ENCODE results near the gene CMTR1.

Gene CMTR1

GRCh38 chr6:37487591-37488380 is 54.8 kb downstream of the CMTR1 start:
- Histone ChIP-seq H3K9me3 (ENCODE audit: low read length) (no peaks in the 10 kb centered on the region), H3K27ac (ENCODE audit: low read depth, low read length) (no peak overlapping the region), H3K4me3 (ENCODE audit: low read depth in 1 of 2, low read length in 2 of 2) (no peak overlapping the region), H3K36me3 (ENCODE audit: insufficient read depth, low read length) (peaks cover 11% of the 10 kb centered on the region), H3K27me3 (ENCODE audit: control insufficient read depth in 1 of 2, insufficient read depth in 2 of 2, low read length in 2 of 2) (no peaks in the 10 kb centered on the region), H3K4me1 (ENCODE audit: insufficient read depth, low read length) (peaks cover 22% of the 10 kb centered on the region), H3K9ac (ENCODE audit: low read length) (no peak overlapping the region)

GRCh38 chr6:37488476-37488875 is 55.5 kb downstream of the CMTR1 start:
- Histone ChIP-seq H3K9me3 (ENCODE audit: low read length) (no peaks in the 10 kb centered on the region), H3K36me3 (ENCODE audit: insufficient read depth, low read length) (peaks cover 4% of the 10 kb centered on the region), H3K4me3 (ENCODE audit: low read depth in 1 of 2, low read length in 2 of 2) (no peak overlapping the region), H3K27ac (ENCODE audit: low read depth, low read length) (no peak overlapping the region), H3K9ac (ENCODE audit: low read length) (no peak overlapping the region), H3K4me1 (ENCODE audit: insufficient read depth, low read length) (peaks cover 22% of the 10 kb centered on the region), H3K27me3 (ENCODE audit: control insufficient read depth in 1 of 2, insufficient read depth in 2 of 2, low read length in 2 of 2) (no peaks in the 10 kb centered on the region)

- H3K9ac ChIP-seq (ENCODE audit: low read length): no peak overlapping the region
Observed at GRCh38 chr6:37489697-37490336, 56.8 kb downstream of the CMTR1 start.

GRCh38 chr6:37490536-37491170 is 57.6 kb downstream of the CMTR1 start:
- Histone ChIP-seq H3K27ac (ENCODE audit: low read depth, low read length) (no peak overlapping the region), H3K27me3 (ENCODE audit: control insufficient read depth in 1 of 2, insufficient read depth in 2 of 2, low read length in 2 of 2) (no peaks in the 10 kb centered on the region), H3K4me3 (ENCODE audit: low read depth in 1 of 2, low read length in 2 of 2) (no peak overlapping the region), H3K9ac (ENCODE audit: low read length) (no peak overlapping the region), H3K36me3 (ENCODE audit: insufficient read depth, low read length) (no peaks in the 10 kb centered on the region), H3K9me3 (ENCODE audit: low read length) (no peaks in the 10 kb centered on the region), H3K4me1 (ENCODE audit: insufficient read depth, low read length) (peaks cover 19% of the 10 kb centered on the region)

More at GRCh38 chr6:37489697-37490336, 56.8 kb downstream of the CMTR1 start:
- H3K36me3 ChIP-seq (ENCODE audit: insufficient read depth, low read length): no peaks in the 10 kb centered on the region
- no peak overlapping the region for H3K27ac ChIP-seq (ENCODE audit: low read depth, low read length)
- H3K4me1 ChIP-seq (ENCODE audit: insufficient read depth, low read length): peaks cover 20% of the 10 kb centered on the region
- H3K27me3 ChIP-seq (ENCODE audit: control insufficient read depth in 1 of 2, insufficient read depth in 2 of 2, low read length in 2 of 2): no peaks in the 10 kb centered on the region
- H3K4me3 ChIP-seq (ENCODE audit: low read depth in 1 of 2, low read length in 2 of 2): no peak overlapping the region
- no peaks in the 10 kb centered on the region for H3K9me3 ChIP-seq (ENCODE audit: low read length)

DNA sequence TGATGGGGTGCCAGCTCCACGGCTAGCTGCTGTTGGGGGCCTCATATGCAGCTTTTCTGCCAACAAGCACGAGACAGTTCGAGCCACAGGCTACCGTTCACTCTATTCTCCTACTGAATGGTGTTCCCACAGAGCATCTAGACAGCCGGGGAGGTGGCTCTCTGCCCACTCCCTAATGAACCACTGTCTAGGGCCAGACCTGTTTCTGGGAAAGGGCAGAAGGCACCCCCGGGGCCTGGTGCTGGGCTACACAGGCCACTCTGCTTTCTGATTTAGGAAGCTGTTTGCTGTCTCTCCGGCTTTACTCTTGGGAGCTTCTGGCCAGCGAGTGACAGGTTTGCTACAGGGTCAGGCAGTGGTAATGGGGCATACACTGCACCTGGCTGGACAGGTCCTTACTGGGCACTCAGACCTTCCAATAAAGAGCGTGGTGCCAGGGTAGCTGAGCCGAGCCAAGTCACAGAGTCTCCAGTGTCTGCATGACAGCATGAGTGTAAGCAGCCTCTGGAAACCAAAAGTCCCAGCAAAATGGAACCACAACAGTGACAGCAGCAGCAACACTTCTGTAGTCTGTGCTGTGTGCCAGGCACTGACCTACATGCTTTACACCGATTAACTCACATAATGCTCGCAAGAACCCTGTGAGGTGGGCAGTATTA is 58.3 kb downstream of the CMTR1 start:
- no peaks in the 10 kb centered on the region for H3K36me3 ChIP-seq (ENCODE audit: insufficient read depth, low read length)
- H3K27me3 ChIP-seq (ENCODE audit: control insufficient read depth in 1 of 2, insufficient read depth in 2 of 2, low read length in 2 of 2): no peaks in the 10 kb centered on the region
- H3K9me3 ChIP-seq (ENCODE audit: low read length): no peaks in the 10 kb centered on the region
- H3K4me3 ChIP-seq (ENCODE audit: low read depth in 1 of 2, low read length in 2 of 2): no peak overlapping the region
- peaks cover 19% of the 10 kb centered on the region for H3K4me1 ChIP-seq (ENCODE audit: insufficient read depth, low read length)
- no peak overlapping the region for H3K9ac ChIP-seq (ENCODE audit: low read length)
- no peak overlapping the region for H3K27ac ChIP-seq (ENCODE audit: low read depth, low read length)

- Histone ChIP-seq H3K4me1 (ENCODE audit: insufficient read depth, low read length) (peaks cover 19% of the 10 kb centered on the region), H3K36me3 (ENCODE audit: insufficient read depth, low read length) (no peaks in the 10 kb centered on the region), H3K27ac (ENCODE audit: low read depth, low read length) (no peak overlapping the region), H3K27me3 (ENCODE audit: control insufficient read depth in 1 of 2, insufficient read depth in 2 of 2, low read length in 2 of 2) (no peaks in the 10 kb centered on the region), H3K9ac (ENCODE audit: low read length) (no peak overlapping the region), H3K4me3 (ENCODE audit: low read depth in 1 of 2, low read length in 2 of 2) (no peak overlapping the region), H3K9me3 (ENCODE audit: low read length) (no peaks in the 10 kb centered on the region)
Observed at GRCh38 chr6:37491830-37492208, 58.8 kb downstream of the CMTR1 start.

- no peaks in the 10 kb centered on the region for H3K36me3 ChIP-seq (ENCODE audit: insufficient read depth, low read length)
- H3K9ac ChIP-seq (ENCODE audit: low read length): no peak overlapping the region
- no peak overlapping the region for H3K4me3 ChIP-seq (ENCODE audit: low read depth in 1 of 2, low read length in 2 of 2)
- H3K4me1 ChIP-seq (ENCODE audit: insufficient read depth, low read length): peaks cover 19% of the 10 kb centered on the region
- no peaks in the 10 kb centered on the region for H3K9me3 ChIP-seq (ENCODE audit: low read length)
- H3K27ac ChIP-seq (ENCODE audit: low read depth, low read length): no peak overlapping the region
- no peaks in the 10 kb centered on the region for H3K27me3 ChIP-seq (ENCODE audit: control insufficient read depth in 1 of 2, insufficient read depth in 2 of 2, low read length in 2 of 2)
Observed at GRCh38 chr6:37492236-37492972, 59.4 kb downstream of the CMTR1 start.

DNA sequence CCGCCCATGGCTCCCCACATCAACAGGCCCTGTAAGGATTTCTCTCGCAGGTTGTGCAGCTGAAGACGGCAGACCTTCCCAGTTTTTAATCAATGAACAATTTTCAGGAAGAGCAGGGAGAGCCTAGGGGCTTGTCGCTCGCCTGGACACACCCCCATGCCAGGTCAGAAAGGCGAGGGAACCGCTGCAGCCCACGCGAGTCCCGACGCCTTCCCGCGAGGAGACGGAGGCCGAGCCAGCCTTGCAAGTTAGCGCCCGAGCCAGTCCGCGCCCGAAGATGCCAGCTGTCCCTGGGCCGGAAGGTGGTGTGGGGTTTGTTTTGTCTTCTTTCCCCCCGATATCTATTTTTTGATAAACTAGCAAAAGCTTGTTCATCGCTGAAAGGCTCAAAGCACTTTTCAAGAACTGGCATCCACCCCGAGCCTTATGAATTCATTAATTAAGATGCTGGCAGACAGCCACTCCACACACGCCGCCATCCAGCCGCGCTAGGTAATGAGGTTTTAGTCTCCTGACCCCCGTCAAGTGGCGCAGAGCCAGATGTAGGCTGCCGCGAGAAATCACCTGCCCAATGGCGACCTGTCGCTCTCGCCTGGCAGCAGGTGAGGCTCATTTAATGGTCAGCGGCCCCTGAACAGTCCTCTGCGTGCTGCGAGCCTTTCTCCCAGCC is 60.1 kb downstream of the CMTR1 start:
- Histone ChIP-seq H3K4me3 (ENCODE audit: low read depth in 1 of 2, low read length in 2 of 2) (no peak overlapping the region), H3K4me1 (ENCODE audit: insufficient read depth, low read length) (peaks cover 19% of the 10 kb centered on the region), H3K36me3 (ENCODE audit: insufficient read depth, low read length) (no peaks in the 10 kb centered on the region), H3K27me3 (ENCODE audit: control insufficient read depth in 1 of 2, insufficient read depth in 2 of 2, low read length in 2 of 2) (no peaks in the 10 kb centered on the region), H3K9ac (ENCODE audit: low read length) (no peak overlapping the region), H3K9me3 (ENCODE audit: low read length) (no peaks in the 10 kb centered on the region), H3K27ac (ENCODE audit: low read depth, low read length) (no peak overlapping the region)

DNA sequence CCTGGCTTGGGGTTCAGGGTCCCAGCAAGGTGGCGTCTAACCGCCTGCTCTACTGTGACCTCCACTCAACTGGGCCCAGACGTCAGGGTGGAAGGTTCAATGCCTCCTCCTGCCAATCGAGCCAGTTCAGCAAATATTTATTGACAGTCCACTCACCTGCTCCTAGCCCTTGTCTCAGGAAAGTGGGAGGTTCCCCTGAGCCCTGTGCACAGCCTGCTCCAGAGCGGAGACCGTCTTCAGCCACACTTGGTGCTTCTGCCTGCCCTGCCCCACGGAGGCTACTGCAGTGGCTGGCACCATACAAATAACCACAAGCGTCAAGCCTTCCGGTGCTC is 60.6 kb downstream of the CMTR1 start:
- H3K36me3 ChIP-seq (ENCODE audit: insufficient read depth, low read length): no peaks in the 10 kb centered on the region

DNA sequence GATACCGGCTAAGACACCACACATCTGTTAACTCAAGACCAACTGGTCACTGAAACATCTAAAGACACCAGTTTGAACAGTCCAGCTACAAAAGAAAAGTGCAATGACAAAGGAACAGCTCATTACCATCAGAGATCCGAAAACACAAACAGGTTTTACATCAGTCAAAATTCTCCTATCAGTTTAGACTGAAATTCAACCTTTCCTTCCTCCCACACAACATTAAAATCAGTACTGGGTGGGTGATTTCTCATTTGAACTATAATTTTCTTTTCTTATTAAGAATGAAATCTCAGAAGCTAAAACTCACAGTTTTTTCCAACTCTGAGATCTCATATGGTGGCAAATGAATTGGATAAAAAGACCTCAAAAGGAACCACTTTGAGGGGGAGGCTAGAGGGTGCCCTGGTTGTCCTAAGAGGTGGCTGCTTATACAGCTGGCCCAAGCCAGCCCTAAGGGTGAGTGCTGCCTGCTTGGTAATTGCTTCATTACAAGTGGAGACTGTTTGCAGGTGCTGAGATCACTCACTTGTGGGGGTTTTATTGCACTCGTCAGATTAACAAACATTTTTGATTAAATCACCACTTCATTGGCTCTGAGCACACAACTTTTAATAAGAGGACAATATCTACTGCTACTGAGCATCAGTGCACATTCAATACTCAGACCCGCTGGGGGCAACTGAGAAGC is 62.4 kb downstream of the CMTR1 start:
- H3K27ac ChIP-seq (ENCODE audit: low read depth, low read length): no peak overlapping the region
- peaks cover 16% of the 10 kb centered on the region for H3K4me1 ChIP-seq (ENCODE audit: insufficient read depth, low read length)
- no peaks in the 10 kb centered on the region for H3K9me3 ChIP-seq (ENCODE audit: low read length)
- H3K4me3 ChIP-seq (ENCODE audit: low read depth in 1 of 2, low read length in 2 of 2): no peak overlapping the region
- no peaks in the 10 kb centered on the region for H3K27me3 ChIP-seq (ENCODE audit: control insufficient read depth in 1 of 2, insufficient read depth in 2 of 2, low read length in 2 of 2)
- no peak overlapping the region for H3K9ac ChIP-seq (ENCODE audit: low read length)
- no peaks in the 10 kb centered on the region for H3K36me3 ChIP-seq (ENCODE audit: insufficient read depth, low read length)

More for the DNA sequence above, 60.6 kb downstream of the CMTR1 start:
- Histone ChIP-seq H3K4me1 (ENCODE audit: insufficient read depth, low read length) (peaks cover 19% of the 10 kb centered on the region), H3K9ac (ENCODE audit: low read length) (no peak overlapping the region), H3K4me3 (ENCODE audit: low read depth in 1 of 2, low read length in 2 of 2) (no peak overlapping the region), H3K27me3 (ENCODE audit: control insufficient read depth in 1 of 2, insufficient read depth in 2 of 2, low read length in 2 of 2) (no peaks in the 10 kb centered on the region), H3K27ac (ENCODE audit: low read depth, low read length) (no peak overlapping the region), H3K9me3 (ENCODE audit: low read length) (no peaks in the 10 kb centered on the region)
